Loucy (cell line): ENCODE measurements around the gene XCR1.

Experiments used
- H2AFZ ChIP-seq: fragments of 200-600 bp; sonication (generic); 2 replicates; pipeline ENCODE4 v1.6.0; 2016; ENCODE audit warnings: antibody characterized with exemption, mild to moderate bottlenecking, low read length, moderate library complexity
- H3F3A ChIP-seq: fragments of 200-600 bp; 2 replicates; pipeline ENCODE4 v1.6.0; 2016; ENCODE audit warnings: antibody characterized with exemption, low read depth, mild to moderate bottlenecking
- H3K27me3 ChIP-seq: fragments of 200-600 bp; sonication (generic); 2 replicates; pipeline ENCODE4 v1.6.1; 2014; ENCODE audit warnings: low read length, mild to moderate bottlenecking; ENCODE audit not compliant: insufficient read depth, poor library complexity, severe bottlenecking
- H3K36me3 ChIP-seq: fragments of 200-600 bp; sonication (generic); 2 replicates; pipeline ENCODE4 v1.6.1; 2016; ENCODE audit warnings: low read length; ENCODE audit not compliant: insufficient read depth
- H3K4me1 ChIP-seq: fragments of 200-600 bp; sonication (generic); 2 replicates; pipeline ENCODE4 v1.5.1; 2014; ENCODE audit warnings: low read length, mild to moderate bottlenecking; ENCODE audit not compliant: insufficient read depth, poor library complexity, severe bottlenecking
- H3K4me2 ChIP-seq: fragments of 200-600 bp; sonication (generic); 2 replicates; pipeline ENCODE4 v1.6.0; 2014; ENCODE audit warnings: antibody characterized with exemption, low read length, low read depth, mild to moderate bottlenecking; ENCODE audit not compliant: poor library complexity, severe bottlenecking
- H3K4me3 ChIP-seq: fragments of 200-600 bp; sonication (generic); 2 replicates; pipeline ENCODE4 v1.5.1; 2014; ENCODE audit warnings: low read length, mild to moderate bottlenecking, mixed read lengths; ENCODE audit not compliant: poor library complexity, severe bottlenecking
- H3K79me2 ChIP-seq: fragments of 200-600 bp; sonication (generic); 2 replicates; pipeline ENCODE4 v1.6.1; 2014; ENCODE audit warnings: low read length; ENCODE audit not compliant: insufficient read depth
- H3K9ac ChIP-seq: fragments of 200-600 bp; sonication (generic); 2 replicates; pipeline ENCODE4 v1.6.0; 2014; ENCODE audit warnings: mild to moderate bottlenecking, low read depth, low read length, moderate library complexity; ENCODE audit not compliant: poor library complexity, severe bottlenecking
- H3K9me2 ChIP-seq: fragments of 200-600 bp; sonication (generic); replicated peaks from 2 replicates; pipeline ENCODE4 v1.6.1; 2016; ENCODE audit warnings: low read depth, low read length, mixed read lengths
- H3K9me3 ChIP-seq: fragments of 200-600 bp; sonication (generic); 2 replicates; pipeline ENCODE4 v1.6.1; 2014; ENCODE audit warnings: mild to moderate bottlenecking, antibody characterized with exemption, low read length, low read depth; ENCODE audit not compliant: insufficient read depth
- H4K20me1 ChIP-seq: fragments of 200-600 bp; sonication (generic); 2 replicates; pipeline ENCODE4 v1.6.0; 2014; ENCODE audit warnings: antibody characterized with exemption, low read length, mild to moderate bottlenecking; ENCODE audit not compliant: insufficient read depth, poor library complexity, severe bottlenecking
- EZH2phosphoT487 ChIP-seq: fragments of 200-600 bp; IDR thresholded peaks from 2 replicates; pipeline ENCODE4 v1.6.1; 2018; ENCODE audit warnings: antibody characterized with exemption, mild to moderate bottlenecking, moderate library complexity, borderline replicate concordance
- TF ChIP-seq, protein P1 (sequence below): fragments of 200-600 bp; sonication (generic); conservative IDR thresholded peaks from 2 replicates; pipeline ENCODE4 v1.5.1; 2014; ENCODE audit warnings: mild to moderate bottlenecking, antibody characterized with exemption, low read length

Gene XCR1

DNA sequence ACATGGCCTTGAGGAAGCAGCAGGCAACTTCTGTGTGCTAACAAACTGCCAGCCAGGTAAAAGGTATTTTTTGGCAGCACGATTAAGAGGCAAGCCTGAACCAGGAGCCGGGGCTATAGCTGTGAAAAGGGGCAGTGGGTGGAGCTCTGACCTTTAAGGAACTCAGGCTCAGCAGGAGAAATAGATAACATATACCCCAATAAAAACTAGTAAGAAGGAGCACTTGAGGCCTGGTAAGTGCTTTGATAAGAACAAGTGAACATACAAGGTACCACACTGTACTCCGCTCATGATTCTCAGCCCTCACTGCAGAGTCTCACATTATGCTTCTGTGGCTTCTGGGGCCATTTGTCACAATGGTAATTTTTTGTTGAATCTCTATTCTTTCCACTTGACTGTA lies 37.1 kb downstream of the XCR1 start:
- H3K79me2 ChIP-seq: peaks cover 18% of the 10 kb centered on the region; the same call in 1 of the 2 replicates
- H3K9me3 ChIP-seq: no peaks in the 10 kb centered on the region
- no peaks in the 10 kb centered on the region for H3K36me3 ChIP-seq
- H3K9me2 ChIP-seq: no peaks in the 10 kb centered on the region
- H3K4me2 ChIP-seq: no peak overlapping the region
- TF ChIP-seq, protein P1, sequence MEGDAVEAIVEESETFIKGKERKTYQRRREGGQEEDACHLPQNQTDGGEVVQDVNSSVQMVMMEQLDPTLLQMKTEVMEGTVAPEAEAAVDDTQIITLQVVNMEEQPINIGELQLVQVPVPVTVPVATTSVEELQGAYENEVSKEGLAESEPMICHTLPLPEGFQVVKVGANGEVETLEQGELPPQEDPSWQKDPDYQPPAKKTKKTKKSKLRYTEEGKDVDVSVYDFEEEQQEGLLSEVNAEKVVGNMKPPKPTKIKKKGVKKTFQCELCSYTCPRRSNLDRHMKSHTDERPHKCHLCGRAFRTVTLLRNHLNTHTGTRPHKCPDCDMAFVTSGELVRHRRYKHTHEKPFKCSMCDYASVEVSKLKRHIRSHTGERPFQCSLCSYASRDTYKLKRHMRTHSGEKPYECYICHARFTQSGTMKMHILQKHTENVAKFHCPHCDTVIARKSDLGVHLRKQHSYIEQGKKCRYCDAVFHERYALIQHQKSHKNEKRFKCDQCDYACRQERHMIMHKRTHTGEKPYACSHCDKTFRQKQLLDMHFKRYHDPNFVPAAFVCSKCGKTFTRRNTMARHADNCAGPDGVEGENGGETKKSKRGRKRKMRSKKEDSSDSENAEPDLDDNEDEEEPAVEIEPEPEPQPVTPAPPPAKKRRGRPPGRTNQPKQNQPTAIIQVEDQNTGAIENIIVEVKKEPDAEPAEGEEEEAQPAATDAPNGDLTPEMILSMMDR: no peak
- no peak for TF ChIP-seq EZH2phosphoT487
- peaks cover 10% of the 10 kb centered on the region for H4K20me1 ChIP-seq
- H3K4me1 ChIP-seq: peaks cover 21% of the 10 kb centered on the region
- no peak overlapping the region for H3K9ac ChIP-seq
- no peak overlapping the region for H2AFZ ChIP-seq
- H3K4me3 ChIP-seq: no peak overlapping the region
- no peaks in the 10 kb centered on the region for H3K27me3 ChIP-seq
- H3F3A ChIP-seq: no peaks in the 10 kb centered on the region

DNA sequence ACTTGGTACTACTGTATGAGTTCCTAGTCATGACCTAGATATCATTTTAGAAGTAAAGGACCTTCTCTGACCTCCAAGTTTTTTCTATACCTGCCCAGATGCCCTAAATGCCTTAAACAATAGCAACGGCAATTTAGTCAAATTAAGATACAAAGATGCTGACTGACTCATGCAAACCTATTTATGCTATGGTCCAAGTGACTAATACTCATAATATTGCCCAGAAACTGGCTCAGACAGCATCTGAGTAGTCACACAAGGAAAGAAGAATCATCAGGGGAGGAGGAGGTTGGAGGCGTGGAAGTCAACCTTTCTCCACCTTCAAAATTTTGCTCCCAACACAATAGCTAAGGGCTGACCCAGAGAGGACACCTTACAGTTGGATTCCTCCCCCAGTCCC lies 38.5 kb downstream of the XCR1 start:
- H3K9ac ChIP-seq: no peak overlapping the region
- no peak for TF ChIP-seq EZH2phosphoT487
- TF ChIP-seq, protein P1: no peak
- H3K9me2 ChIP-seq: no peaks in the 10 kb centered on the region
- peaks cover 10% of the 10 kb centered on the region for H4K20me1 ChIP-seq
- peaks cover 11% of the 10 kb centered on the region; the same call in 1 of the 2 replicates for H3K36me3 ChIP-seq
- no peak overlapping the region for H3K4me3 ChIP-seq
- H3K79me2 ChIP-seq: peaks cover 11% of the 10 kb centered on the region; the same call in 1 of the 2 replicates
- H3K4me2 ChIP-seq: no peak overlapping the region
- no peak overlapping the region for H2AFZ ChIP-seq
- H3K27me3 ChIP-seq: no peaks in the 10 kb centered on the region
- no peaks in the 10 kb centered on the region for H3F3A ChIP-seq
- H3K4me1 ChIP-seq: peaks cover 13% of the 10 kb centered on the region
- H3K9me3 ChIP-seq: no peaks in the 10 kb centered on the region

DNA sequence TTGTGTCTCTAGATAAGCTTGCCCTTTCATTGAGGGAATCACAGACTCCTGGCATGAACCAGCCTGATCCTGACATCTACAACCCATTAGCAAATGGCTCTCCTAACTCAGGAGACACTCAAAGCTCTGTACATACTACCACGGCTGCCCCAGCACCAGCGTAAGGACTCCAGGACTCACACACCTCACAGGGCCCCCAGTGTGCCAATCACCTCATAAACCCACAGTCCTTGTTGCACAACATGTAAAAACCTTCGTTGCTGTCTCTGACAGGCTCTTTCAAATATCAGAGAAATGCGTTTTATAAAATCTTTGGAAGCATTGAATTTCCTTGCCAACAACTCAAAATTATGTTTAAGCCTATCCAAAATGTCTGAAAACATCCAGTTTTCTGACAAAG lies 38.9 kb downstream of the XCR1 start:
- Histone ChIP-seq H3K27me3 (no peaks in the 10 kb centered on the region), H2AFZ (no peak overlapping the region), H3K9me3 (no peaks in the 10 kb centered on the region), H3K4me1 (peaks cover 8% of the 10 kb centered on the region), H3K36me3 (peaks cover 16% of the 10 kb centered on the region; the same call in 1 of the 2 replicates), H3K9me2 (no peaks in the 10 kb centered on the region), H3K4me3 (no peak overlapping the region), H3K79me2 (peaks cover 11% of the 10 kb centered on the region; the same call in 1 of the 2 replicates), H3K4me2 (no peak overlapping the region), H3F3A (no peaks in the 10 kb centered on the region), H3K9ac (no peak overlapping the region), H4K20me1 (peaks cover 10% of the 10 kb centered on the region)
- no peak for TF ChIP-seq EZH2phosphoT487
- TF ChIP-seq, protein P1: no peak
